Right atrium auricular region (tissue), 2 donors: ENCODE results near the gene ZNF526. TPM values are rescaled to one million over a fixed set of nuclear protein-coding genes. Genes with fewer than 3 reads are reported as not detected.

Experiments used
- DNase-seq: peaks from one replicate; pipeline ENCODE4 v3.0.0-alpha.2; 2019; ENCODE audit warnings: low spot score
- H3K27ac ChIP-seq, 2 donors: fragments of 200-600 bp; sonication (generic); 1 replicate in 1 of 2; 2 replicates in 1 of 2; pipeline ENCODE4 v1.5.1; 2016 to 2019
- H3K27me3 ChIP-seq, 2 donors: fragments of 200-600 bp; sonication (generic); one replicate each; pipeline versions ENCODE4 v1.5.1 to v1.6.0; 2017 to 2019
- H3K36me3 ChIP-seq: fragments of 200-600 bp; sonication (generic); one replicate; pipeline ENCODE4 v1.5.1; 2016
- H3K4me1 ChIP-seq, 2 donors: fragments of 200-600 bp; sonication (generic); one replicate each; pipeline versions ENCODE4 v1.5.1 to v1.6.0; 2017 to 2019
- H3K4me3 ChIP-seq, 2 donors: fragments of 200-600 bp; sonication (generic); 1 replicate in 1 of 2; 2 replicates in 1 of 2; pipeline ENCODE4 v1.5.1; 2017 to 2019; ENCODE audit warnings: mild to moderate bottlenecking in 1 of 2, moderate library complexity in 1 of 2
- H3K9me3 ChIP-seq, 2 donors: fragments of 200-600 bp; sonication (generic); one replicate each; pipeline ENCODE4 v1.5.1; 2019
- CTCF ChIP-seq, 2 donors: fragments of 200-600 bp; sonication (generic); IDR thresholded peaks; one replicate each; pipeline ENCODE4 v1.5.1; 2019; ENCODE audit warnings: antibody characterized with exemption in 2 of 2
- total RNA-seq, 2 donors: library from RNA; depleted of rRNA; stranded (reverse); fragments of >200 nt; gene quantifications; one replicate each; pipeline ENCODE4 v1.1.0, GENCODE V29; 2016

ZNF526 gene
- total RNA-seq, 2 donors from 2014 or later, result 2.6 to 5.4 TPM

- H3K27me3 ChIP-seq, result no peaks in the 10 kb centered on the region
- no peak overlapping the region for H3K27ac ChIP-seq
- no peak for TF ChIP-seq CTCF (IDR thresholded peaks at IDR 0.05)
- H3K36me3 ChIP-seq, result peaks cover 34% of the 10 kb centered on the region
- no peak for DNase-seq
- H3K4me3 ChIP-seq, result no peak overlapping the region
- H3K9me3 ChIP-seq, result no peaks in the 10 kb centered on the region
- H3K4me1 ChIP-seq, result peaks cover 0 to 27% of the 10 kb centered on the region in 2 donors
These were observed 22.7 kb upstream of the ZNF526 start for GRCh38 chr19:42197375-42197817.

- H3K36me3 ChIP-seq, result peaks cover 44% of the 10 kb centered on the region
- no peak for TF ChIP-seq CTCF (IDR thresholded peaks at IDR 0.05)
- DNase-seq, result no peak
These were observed 21.3 kb upstream of the ZNF526 start for GRCh38 chr19:42198676-42199439.

GRCh38 chr19:42199440-42200115 lies 20.5 kb upstream of the ZNF526 start:
- no peak for TF ChIP-seq CTCF (IDR thresholded peaks at IDR 0.05)
- Histone ChIP-seq H3K4me3 (no peak overlapping the region), H3K36me3 (peaks cover 49% of the 10 kb centered on the region), H3K4me1 (peaks cover 0 to 27% of the 10 kb centered on the region in 2 donors), H3K27me3 (no peaks in the 10 kb centered on the region), H3K9me3 (no peaks in the 10 kb centered on the region), H3K27ac (peak overlapping the region; percentile 17 to 18)
- DNase-seq, result no peak

More at GRCh38 chr19:42198676-42199439, 21.3 kb upstream of the ZNF526 start:
- no peaks in the 10 kb centered on the region for H3K9me3 ChIP-seq
- peaks cover 0 to 27% of the 10 kb centered on the region in 2 donors for H3K4me1 ChIP-seq
- no peaks in the 10 kb centered on the region for H3K27me3 ChIP-seq
- peak overlapping the region in 1 of 2 donors; percentile 18 for H3K27ac ChIP-seq
- no peak overlapping the region for H3K4me3 ChIP-seq

GRCh38 chr19:42200116-42200715 lies 19.9 kb upstream of the ZNF526 start:
- no peak overlapping the region for H3K4me3 ChIP-seq
- no peaks in the 10 kb centered on the region for H3K9me3 ChIP-seq
- peaks cover 55% of the 10 kb centered on the region for H3K36me3 ChIP-seq
- no peaks in the 10 kb centered on the region for H3K27me3 ChIP-seq
- no peak for TF ChIP-seq CTCF (IDR thresholded peaks at IDR 0.05)
- H3K27ac ChIP-seq, result no peak overlapping the region
- peaks cover 0 to 27% of the 10 kb centered on the region in 2 donors for H3K4me1 ChIP-seq
- no peak for DNase-seq

GRCh38 chr19:42201489-42202289 lies 18.4 kb upstream of the ZNF526 start:
- Histone ChIP-seq H3K27me3 (no peaks in the 10 kb centered on the region), H3K27ac (peak overlapping the region; percentile 19 to 40), H3K4me1 (peaks cover 0 to 27% of the 10 kb centered on the region in 2 donors), H3K36me3 (peaks cover 62% of the 10 kb centered on the region), H3K9me3 (no peaks in the 10 kb centered on the region), H3K4me3 (no peak overlapping the region)
- TF ChIP-seq CTCF (IDR thresholded peaks at IDR 0.05), result no peak
- DNase-seq, result no peak
